NCI-H2227 (cell line): ENCODE measurements around the gene MAJIN.
"Not testable (repeated sequence)": the region's sequence is repeated elsewhere in the genome, so short reads cannot be mapped to it uniquely, and the experiment has no call there.

Experiments
- DNase-seq: peaks from one replicate; lab custom pipeline; 2025; ENCODE audit not compliant: unreplicated experiment; lab: John Stamatoyannopoulos, UW

The MAJIN gene

DNA sequence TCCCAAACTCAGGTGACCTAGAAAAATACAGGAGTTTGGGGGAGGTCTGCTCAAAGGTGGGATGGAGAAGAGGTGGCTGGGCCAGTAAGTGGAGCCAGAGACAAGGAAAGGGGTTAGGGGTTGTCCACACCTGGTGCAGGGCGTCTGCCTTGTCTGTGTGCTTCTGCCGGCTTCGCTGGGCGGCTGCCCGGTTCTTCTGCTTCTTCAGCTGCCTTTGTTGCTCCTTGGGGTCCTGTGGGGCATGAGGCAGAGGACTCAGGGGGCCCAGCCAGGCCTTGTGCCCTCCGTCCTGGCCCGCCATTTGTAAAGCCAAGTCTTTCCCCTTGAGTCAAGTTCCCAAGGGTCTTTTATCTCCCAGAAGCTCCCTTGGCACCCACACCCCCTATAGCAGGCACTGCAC lies 22.4 kb upstream of the MAJIN start:
- no peak for DNase-seq

DNA sequence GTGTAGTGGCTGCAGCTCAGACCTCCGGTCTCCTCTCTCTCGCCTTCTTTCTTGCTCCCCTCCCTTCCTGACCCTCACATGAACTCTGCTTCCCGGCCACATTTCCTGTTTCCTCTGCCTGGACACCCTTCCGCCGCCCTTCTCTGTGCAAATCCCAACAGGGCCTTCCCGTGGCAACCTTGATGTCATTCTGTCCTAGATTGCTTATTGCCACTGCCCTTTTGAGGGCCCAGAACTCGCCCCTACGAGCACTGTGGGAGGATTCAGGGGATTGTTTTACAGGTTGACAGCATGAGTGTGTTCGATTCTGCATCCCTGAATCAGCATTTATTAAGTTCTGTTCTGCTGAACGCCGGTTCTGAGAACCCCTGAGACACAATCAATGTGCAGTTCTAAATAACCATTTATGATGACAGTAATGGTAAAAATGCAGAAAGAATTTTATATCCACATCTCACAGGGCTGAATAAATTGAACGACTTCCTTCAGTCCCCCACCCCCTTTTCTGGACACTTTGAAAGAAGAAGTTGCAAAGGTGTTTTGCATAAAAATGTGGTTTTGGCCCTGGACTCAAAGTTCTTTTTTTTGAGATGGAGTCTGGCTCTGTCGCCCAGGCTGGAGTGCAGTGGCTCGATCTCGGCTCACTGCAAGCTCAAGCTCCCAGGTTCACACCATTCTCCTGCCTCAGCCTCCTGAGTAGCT lies 18.5 kb upstream of the MAJIN start:
- DNase-seq, result no peak

DNA sequence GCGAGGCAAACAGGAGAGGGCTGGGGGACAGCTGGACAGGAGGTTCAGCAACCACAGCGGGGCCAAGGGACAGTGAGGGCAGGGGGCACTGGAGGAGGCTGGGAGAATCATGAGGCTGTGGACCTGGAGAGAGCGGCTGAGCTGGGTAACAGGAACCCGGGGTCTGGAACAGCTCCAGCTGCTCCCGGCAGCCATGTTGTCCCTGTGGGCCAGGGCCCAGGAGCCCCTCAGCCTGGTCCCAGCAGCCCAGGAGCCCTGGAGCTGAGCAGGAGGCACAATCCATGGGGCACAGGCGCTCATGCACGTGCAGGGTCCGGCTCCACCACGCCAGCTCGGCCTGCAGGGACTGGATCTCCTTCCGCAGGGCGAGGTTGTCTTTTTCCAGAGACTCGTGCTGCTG lies 17.5 kb upstream of the MAJIN start:
- DNase-seq, result no peak

DNA sequence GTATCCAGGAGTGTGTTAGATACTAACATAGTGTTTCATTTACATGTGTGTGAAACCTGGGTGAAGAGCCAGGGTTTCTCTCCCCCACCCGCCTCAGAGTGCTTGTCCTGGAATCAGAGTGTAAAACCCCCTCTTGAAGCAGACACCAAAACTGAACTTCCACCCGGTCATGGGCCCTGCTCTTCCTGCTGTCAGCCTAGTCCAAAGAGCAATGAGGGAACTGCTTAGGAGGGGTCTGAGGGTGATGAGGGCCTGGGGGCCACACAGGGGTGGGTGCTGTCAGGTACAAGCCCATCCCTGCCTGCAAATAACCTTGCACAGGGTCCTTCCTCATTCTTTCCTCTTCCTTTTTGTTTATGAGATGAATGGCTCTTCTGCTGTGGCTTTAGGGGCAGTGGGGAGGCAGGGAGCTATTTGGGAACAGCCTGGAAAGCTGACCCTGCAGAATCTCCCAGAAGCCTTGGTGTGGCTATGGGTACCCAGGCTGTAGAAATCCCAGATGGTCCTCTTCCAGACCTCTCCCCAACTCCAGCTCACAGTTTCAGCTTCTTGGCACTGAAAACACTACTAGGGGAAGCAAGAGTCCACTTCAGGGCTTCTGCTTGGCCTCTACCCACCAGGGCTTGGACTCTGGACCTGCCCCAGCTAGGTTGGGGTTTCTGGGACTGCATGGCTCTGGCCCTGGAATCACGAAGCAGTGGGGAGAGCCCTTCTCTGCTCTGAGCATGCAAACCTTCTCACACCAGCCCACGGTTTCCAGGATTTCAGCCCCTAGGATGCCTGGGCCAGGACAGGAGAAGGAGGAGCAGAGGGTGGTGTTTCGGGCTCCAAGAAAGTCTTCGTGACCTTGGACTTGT lies 16.3 kb upstream of the MAJIN start:
- DNase-seq, result no peak

DNA sequence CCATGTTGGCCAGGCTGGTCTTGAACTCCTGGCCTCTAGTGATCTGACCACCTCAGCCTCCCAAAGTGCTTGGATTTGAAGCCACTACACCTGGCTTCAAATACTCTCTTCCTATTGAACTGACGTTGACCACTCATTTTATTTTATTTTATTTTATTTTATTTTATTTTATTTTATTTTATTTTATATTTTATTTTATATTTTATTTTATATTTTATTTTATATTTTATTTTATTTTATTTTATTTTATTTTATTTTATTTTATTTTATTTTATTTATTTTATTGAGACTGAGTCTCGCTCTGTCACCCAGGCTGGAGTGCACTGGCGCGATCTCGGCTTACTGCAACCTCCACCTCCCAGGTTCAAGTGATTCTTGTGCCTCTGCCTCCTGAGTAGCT lies 11.4 kb upstream of the MAJIN start:
- DNase-seq, result not testable (repeated sequence)

DNA sequence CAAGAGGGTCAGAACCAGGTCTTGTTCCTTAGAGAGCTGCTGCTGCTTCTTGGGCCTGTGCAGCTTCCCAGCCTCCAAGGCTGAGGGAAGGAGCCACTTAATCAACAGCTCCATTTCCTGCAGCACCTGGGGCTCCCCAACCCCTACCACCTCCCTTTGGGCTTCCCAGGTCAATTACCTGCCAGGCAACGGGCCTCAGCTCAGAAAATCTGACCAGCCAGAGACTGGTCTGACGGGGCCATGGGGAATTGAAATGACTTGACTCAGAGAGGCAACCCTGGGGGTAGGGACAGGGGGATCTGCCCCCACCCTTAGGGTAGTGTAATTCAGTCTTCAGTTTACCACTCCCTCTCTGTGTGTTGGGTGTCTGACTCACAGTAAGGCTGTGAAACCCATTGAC lies 4.7 kb upstream of the MAJIN start:
- DNase-seq, result no peak

DNA sequence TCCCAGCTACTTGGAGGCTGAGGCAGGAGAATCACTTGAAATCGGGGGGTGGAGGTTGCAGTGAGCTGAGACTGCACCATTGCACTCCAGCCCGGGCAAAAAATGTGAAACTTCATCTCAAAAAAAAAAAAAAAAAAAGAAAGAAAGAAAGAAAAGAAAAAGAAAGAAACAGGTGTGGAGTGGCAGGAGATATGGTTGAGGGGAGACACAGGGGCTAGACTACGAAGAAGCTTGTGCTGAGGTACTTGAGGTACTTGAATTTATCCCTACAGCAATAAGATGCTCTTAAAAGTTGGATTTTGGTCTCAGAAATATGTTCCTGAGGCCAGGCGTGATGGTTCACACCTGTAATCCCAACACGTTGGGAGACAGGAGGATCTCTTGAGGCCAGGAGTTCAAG lies 2.2 kb upstream of the MAJIN start:
- no peak for DNase-seq

DNA sequence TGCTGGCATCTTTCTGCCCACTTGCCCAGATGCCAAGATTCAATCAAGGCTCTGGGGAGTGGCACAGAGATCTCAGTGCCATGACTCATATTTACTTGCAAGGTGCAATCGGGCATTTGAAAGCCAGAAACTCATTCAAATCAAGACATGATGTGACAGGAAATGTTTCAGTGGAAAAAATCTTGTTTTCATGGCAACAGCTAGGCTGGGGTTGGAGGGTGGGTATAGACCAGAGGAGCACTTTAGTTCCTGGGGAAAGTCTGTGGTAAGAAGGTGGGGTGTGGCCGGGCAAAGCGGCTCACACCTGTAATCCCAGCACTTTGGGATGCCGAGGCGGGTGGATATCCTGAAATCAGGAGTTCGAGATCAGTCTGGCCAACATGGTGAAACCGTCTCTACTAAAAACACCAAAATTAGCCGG lies 1.2 kb downstream of the MAJIN start:
- DNase-seq, result no peak

DNA sequence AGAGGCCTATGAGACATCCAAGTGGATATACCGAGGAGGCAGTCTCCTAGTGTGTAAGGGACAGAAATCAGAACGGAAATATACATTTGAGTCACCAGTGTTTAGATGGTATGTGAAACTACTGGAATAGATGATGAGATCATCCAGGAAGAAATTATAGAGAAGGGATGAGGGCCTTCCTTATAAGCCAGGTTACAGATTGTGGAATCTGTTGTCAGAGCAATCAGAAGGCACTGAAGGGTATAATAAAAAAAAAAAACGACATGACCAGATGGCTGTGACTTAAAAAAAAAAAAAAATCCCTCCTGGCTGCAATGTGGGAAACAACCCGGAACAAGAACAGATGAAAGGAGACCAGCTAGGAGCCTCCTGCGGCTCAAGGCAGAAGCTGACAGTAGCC lies 2.7 kb downstream of the MAJIN start:
- peak; percentile 66 for DNase-seq

DNA sequence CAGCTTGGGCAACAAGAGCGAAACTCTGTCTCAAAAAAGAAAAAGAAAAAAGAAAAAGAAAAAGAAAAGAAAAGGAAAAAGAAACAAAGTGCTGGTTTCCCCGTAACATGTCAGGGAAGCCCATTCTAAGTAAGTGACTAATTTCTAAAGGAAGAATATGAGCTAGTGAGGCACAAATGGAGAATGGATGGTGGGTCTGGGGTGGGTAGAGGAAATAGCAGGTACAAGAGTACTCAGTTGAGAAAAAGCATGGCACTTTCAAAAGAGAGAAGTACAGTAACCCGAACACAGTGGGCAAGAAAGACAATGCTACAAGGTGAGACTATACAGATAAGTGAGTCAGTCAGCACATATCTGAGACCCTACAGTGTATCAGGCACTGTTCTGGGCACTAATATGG lies 4.5 kb downstream of the MAJIN start:
- no peak for DNase-seq

DNA sequence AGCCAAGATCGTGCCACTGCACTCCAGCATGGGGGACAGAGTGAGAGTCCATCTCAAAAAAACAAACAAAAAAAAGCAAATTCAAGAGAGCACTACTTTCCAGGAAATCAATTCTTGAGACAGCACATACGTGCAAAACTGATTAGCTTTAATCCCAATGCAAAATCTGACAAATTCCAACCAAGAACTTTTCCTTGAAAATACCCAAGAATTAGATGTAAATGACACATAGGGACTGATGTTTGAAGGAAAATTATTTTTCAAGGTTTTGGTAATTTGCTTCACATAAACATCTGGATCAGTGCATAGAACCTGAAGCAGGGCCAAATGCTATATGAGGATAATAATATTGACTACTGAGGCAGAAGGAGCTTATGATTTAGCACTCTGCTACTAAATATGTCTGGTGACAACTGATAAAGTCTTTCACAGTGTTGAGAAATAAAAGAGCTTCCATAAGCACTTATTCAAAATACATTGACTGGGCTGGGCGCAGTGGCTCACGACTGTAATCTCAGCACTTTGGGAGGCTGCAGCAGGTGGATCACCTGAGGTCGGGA lies 8.8 kb downstream of the MAJIN start:
- DNase-seq, result no peak

DNA sequence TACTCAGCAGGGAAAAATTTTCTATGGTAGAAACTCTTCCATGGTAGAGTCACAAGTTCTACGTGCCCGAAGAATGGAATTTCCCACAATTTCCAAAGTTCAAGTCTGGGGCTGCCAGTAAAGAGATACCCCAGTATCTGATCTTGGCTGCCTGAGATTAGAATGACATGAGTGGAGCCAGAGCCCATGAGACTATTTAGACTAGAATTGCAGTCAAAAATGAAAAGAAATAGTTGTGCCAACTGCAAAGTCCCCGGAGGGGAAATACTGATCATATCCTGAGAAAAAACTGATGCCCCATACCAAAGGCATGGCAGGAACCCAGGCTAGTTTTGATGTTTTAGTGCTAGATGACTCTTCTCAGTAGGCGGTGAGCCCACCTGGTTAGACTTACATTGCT lies 11.2 kb downstream of the MAJIN start:
- DNase-seq, result no peak

DNA sequence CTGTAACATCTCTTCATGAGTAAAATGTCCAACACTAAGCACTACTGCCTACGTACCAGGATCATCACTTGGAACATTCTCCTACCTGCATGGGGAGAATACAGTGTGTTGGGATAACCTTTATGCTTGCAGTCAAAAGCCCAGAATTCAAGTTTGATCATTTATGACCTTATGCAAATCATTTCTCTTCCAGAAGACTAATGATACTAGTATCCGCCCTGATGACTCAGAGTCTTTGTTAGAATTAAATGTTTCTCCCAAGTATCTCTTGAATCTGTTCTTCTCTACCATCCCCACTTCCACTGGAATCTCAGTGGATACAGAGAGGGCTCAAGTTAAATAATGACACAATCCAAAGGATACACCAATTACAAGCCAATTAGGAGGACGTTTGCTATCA lies 12.4 kb downstream of the MAJIN start:
- DNase-seq, result no peak

DNA sequence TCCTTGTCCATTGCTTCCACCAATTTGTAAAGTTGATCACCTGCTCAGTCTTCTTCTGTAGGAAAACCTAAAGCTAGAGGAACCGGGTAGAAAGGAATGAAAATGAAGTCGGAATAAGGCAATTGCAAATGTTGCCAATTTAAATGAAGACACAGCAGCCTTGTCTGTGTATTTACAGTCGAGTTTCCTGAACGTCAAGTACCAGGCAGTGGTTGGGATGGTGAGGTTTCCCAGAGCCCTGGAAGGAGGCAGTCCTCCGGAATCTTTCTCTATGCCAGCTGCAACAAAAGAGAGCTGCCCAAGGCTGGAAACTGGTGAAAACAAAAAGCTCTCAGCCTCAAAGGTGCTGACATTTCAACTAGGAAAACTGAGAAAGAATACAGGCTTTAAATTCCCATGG lies 17.7 kb downstream of the MAJIN start:
- DNase-seq, result no peak

DNA sequence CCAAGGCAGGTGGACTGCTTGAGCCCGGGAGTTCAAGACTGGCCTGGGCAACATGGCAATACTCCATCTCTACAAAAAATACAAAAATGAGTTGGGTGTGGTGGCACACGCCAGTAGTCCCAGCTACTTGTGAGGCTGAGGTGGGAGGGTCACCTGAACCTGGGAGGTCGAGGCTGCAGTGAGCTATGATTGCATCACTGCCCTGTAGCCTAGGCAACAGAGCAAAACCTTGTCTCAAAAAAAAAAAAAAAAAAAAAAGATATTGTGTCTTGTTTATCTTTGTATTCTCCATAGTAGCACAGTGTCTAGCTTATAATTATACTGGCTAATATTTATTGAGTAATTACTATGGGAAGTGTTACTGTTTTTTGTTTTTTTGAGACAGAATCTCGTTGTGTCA lies 20.4 kb downstream of the MAJIN start:
- no peak for DNase-seq

DNA sequence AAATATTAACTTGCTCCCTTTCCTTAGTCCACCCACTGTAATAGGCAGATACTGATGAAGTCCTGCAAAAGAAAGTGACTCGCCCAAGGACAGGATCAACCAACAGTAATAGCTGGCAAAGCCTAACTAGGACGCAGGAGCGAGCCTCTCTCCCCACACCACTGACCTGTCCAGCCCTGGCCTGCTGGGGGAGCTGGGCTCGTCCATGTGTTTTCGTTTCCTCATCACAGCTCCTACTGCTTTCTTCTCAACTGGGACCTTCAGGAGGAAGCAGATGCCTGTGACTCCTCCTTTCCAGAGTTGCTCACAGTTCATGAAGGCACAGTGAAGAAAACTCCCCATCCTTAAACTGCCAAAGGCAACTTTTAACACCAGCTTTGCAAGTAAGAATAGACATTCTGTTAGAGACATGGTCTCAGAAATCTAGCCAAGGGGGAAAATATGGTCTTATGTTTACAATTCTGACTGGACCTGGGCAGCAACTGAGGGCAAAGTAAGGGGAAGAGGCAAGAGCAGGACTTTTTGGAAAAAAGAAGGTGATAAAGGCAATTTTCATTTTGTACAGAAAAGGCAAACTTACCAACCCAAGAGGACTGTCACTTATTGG lies 24.6 kb downstream of the MAJIN start:
- DNase-seq, result no peak

DNA sequence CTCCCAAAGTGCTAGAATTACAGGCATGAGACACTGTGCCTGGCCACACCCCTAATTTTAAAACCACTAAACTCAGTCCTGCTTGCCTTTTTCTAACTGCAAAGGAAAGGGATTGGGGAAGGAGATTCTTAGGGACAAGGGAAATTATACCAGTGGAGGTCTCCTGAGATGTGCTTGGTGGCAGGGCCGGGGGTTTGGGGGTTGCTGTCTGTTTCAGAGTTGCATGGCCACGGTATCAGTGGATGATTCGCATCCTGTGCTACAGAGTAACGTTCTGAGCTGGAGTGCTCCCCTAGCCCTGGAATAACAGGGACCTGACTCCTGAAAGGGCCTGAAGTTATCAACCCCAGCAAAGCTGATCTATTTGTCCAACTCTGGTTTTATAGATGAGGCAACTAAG lies 35.4 kb downstream of the MAJIN start:
- DNase-seq, result no peak

DNA sequence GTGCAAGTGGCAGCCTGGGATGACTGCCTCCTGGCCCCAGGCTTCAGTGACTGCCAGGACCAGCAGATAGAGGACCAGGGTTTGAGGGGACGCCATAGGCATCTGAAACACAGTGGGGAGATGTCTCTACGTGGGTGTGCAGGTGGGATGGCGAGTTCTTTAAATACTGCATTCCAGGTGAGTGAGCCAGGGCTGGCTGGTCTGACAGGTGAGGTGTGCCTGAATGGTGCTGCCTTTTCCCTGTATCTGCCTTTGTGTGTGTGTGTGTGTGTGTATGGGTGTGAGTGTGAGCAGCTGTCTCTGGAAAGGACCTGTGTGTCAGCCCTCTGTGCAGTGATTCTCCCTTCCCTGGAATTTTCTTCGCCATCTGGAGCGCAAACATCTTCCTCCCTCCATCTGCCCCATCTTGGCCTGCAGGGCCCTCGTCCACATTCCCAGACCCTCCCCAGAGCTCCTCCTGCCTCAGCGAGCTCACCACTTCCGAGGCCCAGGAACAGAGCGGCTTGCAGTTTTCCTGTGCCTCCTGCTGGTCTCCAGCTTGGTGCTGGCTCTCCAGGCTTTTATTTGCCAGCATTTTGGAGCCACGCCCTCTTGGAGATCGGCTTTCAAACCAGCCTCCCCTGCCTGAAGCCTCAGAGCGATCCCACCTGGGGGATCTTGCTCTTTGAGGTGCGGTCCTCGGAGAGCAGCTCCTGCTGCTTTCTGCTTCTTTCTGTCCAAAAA lies 36.4 kb downstream of the MAJIN start, which contains the start of gene GPHA2:
Gene GPHA2 (minus strand): TSS at position 535 of the 723 bp plus-strand sequence. CDS start 433 bp downstream, at position 102.
- DNase-seq, result peak; percentile 47

DNA sequence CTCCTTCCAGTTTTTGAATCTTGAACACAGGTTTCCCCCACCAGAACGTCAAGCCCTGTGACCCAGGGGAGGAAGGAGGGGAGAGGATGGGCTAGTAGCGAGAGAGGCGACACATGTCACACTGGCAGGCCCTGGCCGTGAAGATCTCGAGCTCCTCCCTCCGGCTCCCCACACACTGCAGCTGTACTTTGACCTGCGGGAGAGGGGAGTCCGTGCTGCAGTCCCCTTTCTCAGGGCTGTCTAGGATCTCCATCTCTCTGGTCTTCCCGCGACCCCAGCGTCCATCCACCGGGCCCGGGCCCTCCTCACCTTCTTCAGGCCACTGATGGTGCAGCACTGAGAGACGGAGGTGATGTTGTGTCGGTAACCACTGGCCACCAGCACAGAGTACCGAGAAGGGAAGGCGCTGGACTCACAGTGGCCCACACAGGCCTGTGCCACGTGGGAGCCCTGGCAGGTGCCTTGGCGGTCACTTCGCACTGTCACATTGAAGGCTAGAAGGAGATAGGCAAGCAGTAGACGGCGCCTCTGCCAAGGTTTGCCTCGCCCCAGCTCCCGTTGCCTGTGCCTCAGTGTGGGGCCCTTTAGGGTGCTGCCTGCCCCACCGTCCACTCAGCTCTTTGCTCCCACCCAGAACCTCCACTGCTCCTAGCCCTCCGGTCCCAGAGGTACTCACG lies 37.1 kb downstream of the MAJIN start:
- DNase-seq, result no peak

DNA sequence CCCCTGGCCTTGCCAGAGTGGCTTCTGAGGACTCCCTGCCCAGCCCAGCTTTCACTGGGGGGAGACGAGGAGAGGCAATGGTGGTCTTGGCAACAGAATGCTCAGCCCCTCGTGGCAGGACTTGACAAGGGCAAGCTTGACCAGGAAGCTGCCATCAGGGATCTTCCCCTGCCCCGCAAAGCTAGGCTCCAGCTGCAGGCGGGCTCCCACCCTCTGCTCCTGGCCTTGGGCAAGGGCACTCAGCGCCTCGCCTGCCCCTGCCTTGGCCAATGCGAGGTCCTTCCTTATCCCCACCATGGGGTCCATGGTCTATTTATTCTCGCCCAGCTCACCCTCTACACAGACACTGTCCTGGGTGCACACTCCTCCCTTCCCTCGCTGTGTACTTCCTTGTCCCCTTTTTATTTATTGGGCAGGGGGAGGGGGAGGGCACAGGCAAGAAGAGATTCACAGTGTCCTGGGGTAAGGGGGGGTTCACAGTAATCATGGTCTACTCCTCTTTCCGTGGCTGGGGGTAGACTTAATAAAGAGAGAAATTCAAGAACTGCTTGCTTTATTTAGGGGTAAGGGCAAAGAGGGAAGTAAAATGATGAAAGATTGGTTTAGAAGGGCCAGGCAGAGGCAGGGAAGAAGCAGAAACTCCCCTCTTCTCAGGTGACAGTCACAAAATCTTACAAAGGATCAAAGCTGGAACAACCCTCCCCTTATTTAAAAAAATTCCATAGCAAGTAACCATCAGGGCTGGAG lies 37.8 kb downstream of the MAJIN start:
- no peak for DNase-seq
